Neural cell (in vitro differentiated cells): Measurements from ENCODE around the gene PACS2.

Experiments
- CTCF ChIP-seq: fragments of 450-650 bp; IDR thresholded peaks from 2 replicates; pipeline ENCODE4 v1.5.1; 2014; ENCODE audit warnings: antibody characterized with exemption, mild to moderate bottlenecking, moderate library complexity; ENCODE audit not compliant: poor library complexity, severe bottlenecking
- EP300 ChIP-seq: fragments of 450-650 bp; conservative IDR thresholded peaks from 2 replicates; pipeline ENCODE4 v1.6.1; 2014; ENCODE audit warnings: antibody characterized with exemption, mild to moderate bottlenecking, moderate library complexity; ENCODE audit not compliant: poor library complexity, severe bottlenecking
- EZH2 ChIP-seq: fragments of 200-600, 300-800 bp; shearing (Covaris generic), sonication (generic); IDR thresholded peaks from 2 replicates; pipeline ENCODE4 v1.6.1; 2014; ENCODE audit warnings: antibody characterized with exemption, low read length, borderline replicate concordance, mild to moderate bottlenecking; ENCODE audit not compliant: insufficient read depth, poor library complexity, severe bottlenecking
- MXI1 ChIP-seq: fragments of 450-650 bp; conservative IDR thresholded peaks from 2 replicates; pipeline ENCODE4 v1.6.1; 2014; ENCODE audit warnings: antibody characterized with exemption, mild to moderate bottlenecking; ENCODE audit not compliant: poor library complexity, severe bottlenecking
- POLR2AphosphoS5 ChIP-seq: IDR thresholded peaks from 2 replicates; pipeline ENCODE4 v1.6.1; 2012
- RAD21 ChIP-seq: fragments of 450-650 bp; conservative IDR thresholded peaks from 2 replicates; pipeline ENCODE4 v1.6.1; 2014; ENCODE audit warnings: antibody characterized with exemption, mild to moderate bottlenecking, moderate library complexity
- TAF1 ChIP-seq: IDR thresholded peaks from 2 replicates; pipeline ENCODE4 v1.6.1; 2012; ENCODE audit warnings: low read depth

- no peak for TF ChIP-seq TAF1
- TF ChIP-seq EP300: no peak
- no peak for TF ChIP-seq CTCF
- no peak for TF ChIP-seq RAD21
- TF ChIP-seq MXI1: no peak
- no peak for TF ChIP-seq POLR2AphosphoS5
- no peak for TF ChIP-seq EZH2
These were observed 65.4 kb downstream of the PACS2 start for GRCh38 chr14:105379946-105380345.
